HepG2 (cell line): Measurements from ENCODE around the gene SLX4. TPM values are rescaled to one million over a fixed set of nuclear protein-coding genes. Genes with fewer than 3 reads are reported as not detected.

Experiments
- ATAC-seq: fragments of 200-7000 bp; cut with Tn5 transposase; 3 replicates; pipeline ENCODE4 v1.9.1; 2020; ENCODE audit warnings: mild to moderate bottlenecking, moderate library complexity
- BruUV-seq: library from RNA; stranded (reverse); fragments of 400-500 nt; replicated peaks from 2 replicates; lab custom pipeline; 2021; lab: Mats Ljungman, UMichigan
- CTCF ChIA-PET: fragments of 300-600 bp; formaldehyde crosslinking; extraction: SDS; loops from one replicate; lab custom pipeline; 2021; ENCODE audit warnings: low total read pairs, inconsistent platforms, low intra/inter-chr PET ratio; lab: Yijun Ruan, JAX
- POLR2A ChIA-PET: fragments of 350-600 bp; sonication (Branson Sonifier 250); formaldehyde crosslinking; loops from one replicate; lab custom pipeline; 2020; ENCODE audit warnings: antibody characterized with exemption, inconsistent platforms; lab: Yijun Ruan, JAX
- DNase-seq: peaks from one replicate; pipeline ENCODE4 v3.0.0-alpha.2; 2015; ENCODE audit warnings: low spot score
- FAIRE-seq: peaks from 3 replicates; lab custom pipeline; 2011; peaks lifted over from hg19 to GRCh38; lab: Jason Lieb, UNC
- H2AFZ ChIP-seq: one replicate; pipeline ENCODE4 v1.6.1; 2011; ENCODE audit warnings: low read length, inconsistent platforms
- H3K27ac ChIP-seq: fragments of 300-600 bp; 3 replicates; pipeline ENCODE4 v1.8.0; 2011; ENCODE audit warnings: mixed run types, mild to moderate bottlenecking, mixed read lengths, low read length, inconsistent platforms; ENCODE audit not compliant: insufficient read depth; ENCODE audit errors: extremely low read length
- H3K27me3 ChIP-seq, 2 experiments: fragments of 200-600 bp in 1 of 2; 2 replicates in 1 of 2; 3 replicates in 1 of 2; pipeline versions ENCODE4 v1.6.0 to v1.8.0; 2011; ENCODE audit warnings: low read length in 2 of 2, mild to moderate bottlenecking in 2 of 2, moderate library complexity in 2 of 2, inconsistent platforms in 1 of 2; ENCODE audit not compliant: insufficient read depth in 2 of 2, control insufficient read depth in 1 of 2
- H3K36me3 ChIP-seq, 2 experiments: fragments of 200-600 bp in 1 of 2; replicated peaks in 1 of 2; 2 replicates in 1 of 2; 3 replicates in 1 of 2; pipeline versions ENCODE4 v1.5.1 to v1.8.0; 2011; ENCODE audit warnings: low read length in 2 of 2, inconsistent platforms in 1 of 2; ENCODE audit not compliant: insufficient read depth in 2 of 2, control insufficient read depth in 1 of 2
- H3K4me1 ChIP-seq: 2 replicates; pipeline ENCODE4 v1.5.1; 2012; ENCODE audit warnings: low read length, inconsistent platforms; ENCODE audit not compliant: insufficient read depth
- H3K4me2 ChIP-seq: 2 replicates; pipeline ENCODE4 v1.6.0; 2011; ENCODE audit warnings: low read depth, low read length, inconsistent platforms
- H3K4me3 ChIP-seq, 3 experiments: fragments of 200-600 bp in 1 of 3; sonication (generic), shearing (Covaris generic) in 1 of 3; replicated peaks in 1 of 3; 2 replicates each; pipeline ENCODE4 v1.5.1; 2011 to 2016; ENCODE audit warnings: low read length in 3 of 3, inconsistent platforms in 2 of 3, low read depth in 2 of 3, mild to moderate bottlenecking in 2 of 3, control low read depth in 1 of 3, mixed read lengths in 1 of 3; ENCODE audit not compliant: insufficient read depth in 1 of 3
- H3K79me2 ChIP-seq: one replicate; pipeline ENCODE4 v1.6.1; 2011; ENCODE audit warnings: low read length, inconsistent platforms; ENCODE audit not compliant: insufficient read depth
- H3K9ac ChIP-seq: 2 replicates; pipeline ENCODE4 v1.6.0; 2011; ENCODE audit warnings: mild to moderate bottlenecking, low read depth, low read length, inconsistent platforms; ENCODE audit not compliant: insufficient read depth
- H3K9me3 ChIP-seq: 2 replicates; pipeline ENCODE4 v1.5.1; 2012; ENCODE audit warnings: mild to moderate bottlenecking, low read length
- H4K20me1 ChIP-seq: 2 replicates; pipeline ENCODE4 v1.6.0; 2011; ENCODE audit warnings: inconsistent platforms, mild to moderate bottlenecking, low read length, moderate library complexity; ENCODE audit not compliant: insufficient read depth
- ATF3 ChIP-seq: sonication (generic); formaldehyde crosslinking; IDR thresholded peaks from 2 replicates; pipeline ENCODE4 v1.4.0; 2020; ENCODE audit warnings: missing genetic modification reagents
- ATF6 ChIP-seq: sonication (generic); formaldehyde crosslinking; conservative IDR thresholded peaks from 2 replicates; pipeline ENCODE4 v1.4.0; 2020; ENCODE audit warnings: missing genetic modification reagents
- ATF7-NPFF ChIP-seq: sonication (generic); formaldehyde crosslinking; IDR thresholded peaks from 2 replicates; pipeline ENCODE4 v1.8.1; 2023; ENCODE audit warnings: mild to moderate bottlenecking, low read depth, missing genetic modification reagents, moderate library complexity
- GTF3A ChIP-seq: sonication (generic); formaldehyde crosslinking; conservative IDR thresholded peaks from 2 replicates; pipeline ENCODE4 v1.4.0; 2020; ENCODE audit warnings: mild to moderate bottlenecking, missing genetic modification reagents
- IRF1 ChIP-seq: sonication (generic); formaldehyde crosslinking; IDR thresholded peaks from 2 replicates; pipeline ENCODE4 v1.4.0; 2020; ENCODE audit warnings: low read depth, mild to moderate bottlenecking, missing genetic modification reagents
- MBNL3 ChIP-seq: fragments of 250-450 bp; sonication (Bioruptor Pico); conservative IDR thresholded peaks from 2 replicates; pipeline ENCODE4 v1.8.0; 2022; ENCODE audit warnings: mild to moderate bottlenecking, inconsistent platforms
- NFYB ChIP-seq: sonication (generic); formaldehyde crosslinking; IDR thresholded peaks from 2 replicates; pipeline ENCODE4 v1.4.0; 2020; ENCODE audit warnings: missing genetic modification reagents
- PHB2 ChIP-seq: fragments of 450-650 bp; IDR thresholded peaks from 2 replicates; pipeline ENCODE4 v1.6.1; 2018; ENCODE audit not compliant: partially characterized antibody
- SUZ12 ChIP-seq: fragments of 150-350 bp; IDR thresholded peaks from 2 replicates; pipeline ENCODE4 v1.6.1; 2014; ENCODE audit warnings: low read depth, low read length
- ZFP62 ChIP-seq: sonication (generic); formaldehyde crosslinking; IDR thresholded peaks from 2 replicates; pipeline ENCODE4 v1.4.0; 2020; ENCODE audit warnings: missing genetic modification reagents
- ZNF552 ChIP-seq: sonication (generic); formaldehyde crosslinking; IDR thresholded peaks from 2 replicates; pipeline ENCODE4 v1.9.0; 2022; ENCODE audit warnings: missing genetic modification reagents, mild to moderate bottlenecking, borderline replicate concordance
- ZNF572 ChIP-seq: sonication (generic); formaldehyde crosslinking; IDR thresholded peaks from 2 replicates; pipeline ENCODE4 v1.5.1; 2020; ENCODE audit warnings: mild to moderate bottlenecking, missing genetic modification reagents
- WGBS: methylation state at CpG from one replicate; pipeline ENCODE4 v1.1.6; 2017; ENCODE audit warnings: low lambda C conversion rate; 5-methylcytosine and 5-hydroxymethylcytosine counted together
- in situ Hi-C: cut with HindIII; loops from 2 replicates; pipeline ENCODE4 v1.10.0; 2017; ENCODE audit warnings: low pct_unique_long_range_greater_than_20kb; ENCODE audit not compliant: extremely low pct_ligation_motif_present
- intact Hi-C: fragments of 100-400 bp; cut with micrococcal nuclease; formaldehyde crosslinking; loops from one replicate; pipeline ENCODE4 v1.10.0; 2022; ENCODE audit not compliant: unreplicated experiment
- polyA plus RNA-seq, 8 experiments: library from polyadenylated mRNA; depleted of rRNA in 3 of 8; stranded (reverse) in 7 of 8; unstranded in 1 of 8; fragments of >200 nt; fragmentation: Illumina TruSeq in 4 of 8; extraction: Trizol in 4 of 8; gene quantifications; 2 replicates each; pipeline versions ENCODE4 v1.2.1 to v1.2.3, GENCODE V29; 2011 to 2016; ENCODE audit warnings: low read depth in 4 of 8, missing spikeins in 1 of 8, mixed read lengths in 1 of 8; ENCODE audit not compliant: insufficient read depth in 1 of 8
- total RNA-seq, 5 experiments: library from RNA; depleted of rRNA; stranded (reverse); fragments of >200 nt; fragmentation: Illumina TruSeq; extraction: Trizol; gene quantifications; 2 replicates each; pipeline ENCODE4 v1.2.3, GENCODE V29; 2016; ENCODE audit warnings: low read depth in 1 of 5

SLX4 gene
- total and polyA plus RNA-seq, 2 of the 13 experiments (the other 11 are each of a cell fraction or from before 2014, with no cell fraction given), result 1.1 to 3.6 TPM

GRCh38 chr16:3589001-3589400 lies 22.4 kb downstream of the SLX4 start:
- Histone ChIP-seq H3K79me2 (no peaks in the 10 kb centered on the region), H3K4me1 (no peaks in the 10 kb centered on the region), H4K20me1 (no peaks in the 10 kb centered on the region), H3K4me2 (no peak overlapping the region), H3K9me3 (no peaks in the 10 kb centered on the region), H3K36me3 (0 out of 5 replicates have a peak, but pooled peaks cover 0 to 6% of the 10 kb centered on the region in 2 experiments), H3K9ac (no peak overlapping the region), H3K27me3 (no peaks in the 10 kb centered on the region), H3K27ac (no peak overlapping the region), H3K4me3 (no peak overlapping the region), H2AFZ (no peak overlapping the region)
- DNase-seq (no peak), ATAC-seq (no peak), FAIRE-seq (no peak)
- CTCF ChIA-PET, result no interaction called here
- WGBS, result 97% methylated on average over 18 of the region's 22 CpGs
- TF ChIP-seq ZNF552 (CRISPR knock-in tag) (no peak), NFYB (CRISPR knock-in tag) (no peak), MBNL3 (CRISPR knock-in tag) (no peak), ZFP62 (no peak), ATF3 (CRISPR knock-in tag) (no peak)
- POLR2A ChIA-PET, result no interaction called here
- intact Hi-C loops (no loop called here), in situ Hi-C loops (no loop called here)
- no TSS peak for BruUV-seq

GRCh38 chr16:3587547-3588110 lies 23.8 kb downstream of the SLX4 start:
- in situ Hi-C loops (no loop called here), intact Hi-C loops (no loop called here)
- no TSS peak for BruUV-seq
- POLR2A ChIA-PET, result no interaction called here
- Histone ChIP-seq H4K20me1 (no peaks in the 10 kb centered on the region), H3K9ac (no peak overlapping the region), H3K36me3 (peaks cover 2 to 6% of the 10 kb centered on the region in 2 experiments; a peak in 1 of 5 replicates), H2AFZ (no peak overlapping the region), H3K9me3 (no peaks in the 10 kb centered on the region), H3K4me1 (no peaks in the 10 kb centered on the region), H3K79me2 (no peaks in the 10 kb centered on the region), H3K27me3 (no peaks in the 10 kb centered on the region), H3K4me2 (no peak overlapping the region), H3K27ac (no peak overlapping the region), H3K4me3 (no peak overlapping the region)
- DNase-seq (no peak), ATAC-seq (no peak), FAIRE-seq (no peak)
- CTCF ChIA-PET, result no interaction called here
- 96% methylated on average over 8 of the region's 15 CpGs for WGBS
- no peak for TF ChIP-seq ATF6 (CRISPR knock-in tag)
- no peak for TF ChIP-seq GTF3A (CRISPR knock-in tag)
- no peak for TF ChIP-seq ZNF572 (CRISPR knock-in tag)
- TF ChIP-seq IRF1 (CRISPR knock-in tag), result no peak
- TF ChIP-seq PHB2, result no peak
- no peak for TF ChIP-seq SUZ12
- no peak for TF ChIP-seq ATF7-NPFF (CRISPR knock-in tag)
